Stomach (tissue), 9 donors: Measurements from ENCODE around the gene LGR4. TPM values are rescaled to one million over a fixed set of nuclear protein-coding genes. Genes with fewer than 3 reads are reported as not detected.

ENCODE experiments used
- DNase-seq, 2 donors: peaks; one replicate each; pipeline versions ENCODE4 v3.0.0 to v3.0.0-alpha.2; 2013 to 2019
- H3K27ac ChIP-seq, 5 donors: fragments of 200-600 bp in 4 of 5; sonication (generic) in 4 of 5; one replicate each; pipeline ENCODE4 v1.5.1; 2013 to 2019; ENCODE audit warnings: mild to moderate bottlenecking in 1 of 5, moderate library complexity in 1 of 5
- H3K27me3 ChIP-seq, 3 donors: fragments of 200-600 bp; sonication (generic); one replicate each; pipeline ENCODE4 v1.5.1; 2017 to 2019; ENCODE audit warnings: mixed run types in 1 of 3
- H3K36me3 ChIP-seq, 4 donors: fragments of 200-600 bp; sonication (generic); 1 replicate in 3 of 4; 2 replicates in 1 of 4; pipeline ENCODE4 v1.5.1; 2016 to 2019
- H3K4me1 ChIP-seq, 4 donors: fragments of 200-600 bp; sonication (generic); one replicate each; pipeline ENCODE4 v1.5.1; 2016 to 2019
- H3K4me3 ChIP-seq, 4 donors: fragments of 200-600 bp; sonication (generic) in 3 of 4; one replicate each; pipeline ENCODE4 v1.5.1; 2016 to 2019; ENCODE audit warnings: mild to moderate bottlenecking in 1 of 4
- H3K9me3 ChIP-seq, 4 donors: fragments of 200-600 bp; sonication (generic); one replicate each; pipeline ENCODE4 v1.5.1; 2016 to 2019
- EP300 ChIP-seq: sonication (generic); formaldehyde crosslinking; IDR thresholded peaks from one replicate; pipeline ENCODE4 v1.6.1; 2017; ENCODE audit warnings: antibody characterized with exemption
- POLR2A ChIP-seq, 4 donors: fragments of 450-650 bp; IDR thresholded peaks; one replicate each; pipeline ENCODE4 v1.6.1; 2016; ENCODE audit warnings: antibody characterized with exemption in 4 of 4, control low read depth in 2 of 4, mild to moderate bottlenecking in 1 of 4, moderate library complexity in 1 of 4
- POLR2AphosphoS5 ChIP-seq, 3 donors: sonication (generic); formaldehyde crosslinking; IDR thresholded peaks; one replicate each; pipeline ENCODE4 v1.6.1; 2016; ENCODE audit warnings: antibody characterized with exemption in 3 of 3
- WGBS, 5 donors: extraction: QIAGEN DNeasy Blood & Tissue Kit in 3 of 5; methylation state at CpG; one replicate each; pipeline versions ENCODE4 v1.1.5 to v1.1.7; 2013 to 2018; 5-methylcytosine and 5-hydroxymethylcytosine counted together
- intact Hi-C: fragments of 100-400 bp; cut with DNase I; formaldehyde crosslinking; loops from one replicate; pipeline ENCODE4 v1.15.1; 2023; ENCODE audit warnings: low total_unique reads
- polyA plus RNA-seq, 3 donors: library from polyadenylated mRNA; stranded (reverse); fragments of 200-250 nt; gene quantifications; one replicate each; pipeline ENCODE4 v1.2.3, GENCODE V29; 2013
- total RNA-seq, 5 donors: library from RNA; depleted of rRNA; stranded (reverse); fragments of >200 nt; gene quantifications; one replicate each; pipeline versions ENCODE4 v1.1.0 to v1.2.3, GENCODE V29; 2014 to 2016
- TF ChIP-seq, protein P1 (sequence below), 7 experiments: fragments of 450-650 bp in 4 of 7; fragments of 200-600 bp in 3 of 7; sonication (generic) in 3 of 7; IDR thresholded peaks; one replicate each; pipeline ENCODE4 v1.5.1; 2016 to 2019; ENCODE audit warnings: antibody characterized with exemption in 7 of 7, control low read depth in 2 of 7, mild to moderate bottlenecking in 1 of 7
- donor health status: healthy with polysubstance abuse.
- donor health status: Bipolar disorder and iron deficiency.
- donor health status: healthy.

The LGR4 gene
- total and polyA plus RNA-seq, 8 donors, result 5.6 to 236 (median 31.3) TPM

DNA sequence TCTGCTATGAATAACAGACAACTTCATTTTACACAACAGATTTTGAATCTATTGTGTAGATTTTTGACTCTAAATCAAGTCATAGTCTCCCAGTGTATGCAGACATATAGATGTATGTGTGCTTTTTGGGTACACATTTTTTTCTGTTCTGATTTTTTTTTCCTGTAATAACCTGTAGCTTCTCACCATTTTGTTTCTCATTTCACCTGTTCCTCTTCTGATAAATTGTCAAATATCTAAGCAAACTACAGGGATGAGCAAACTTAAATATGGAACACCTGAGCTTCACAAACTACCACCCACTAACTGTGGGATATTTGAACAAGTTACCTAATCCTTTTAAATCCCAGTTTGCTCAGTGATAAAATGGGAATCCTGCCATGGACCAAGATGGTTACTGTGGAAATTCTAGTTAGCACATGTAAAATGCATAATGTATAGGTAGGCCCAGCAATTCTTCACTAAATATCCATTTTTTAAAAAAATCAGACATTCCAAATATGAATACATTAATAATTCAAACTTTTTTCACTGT is 15.7 kb downstream of the LGR4 start:
- Histone ChIP-seq H3K27ac (peak overlapping the region in 2 of 5 donors; percentile 20 to 24), H3K27me3 (no peaks in the 10 kb centered on the region), H3K36me3 (no peaks in the 10 kb centered on the region), H3K9me3 (no peaks in the 10 kb centered on the region), H3K4me3 (no peak overlapping the region), H3K4me1 (peaks cover 11 to 65% (median 41%) of the 10 kb centered on the region in 4 donors)
- intact Hi-C loops, result no loop called here
- DNase-seq, result no peak
- TF ChIP-seq, protein P1, sequence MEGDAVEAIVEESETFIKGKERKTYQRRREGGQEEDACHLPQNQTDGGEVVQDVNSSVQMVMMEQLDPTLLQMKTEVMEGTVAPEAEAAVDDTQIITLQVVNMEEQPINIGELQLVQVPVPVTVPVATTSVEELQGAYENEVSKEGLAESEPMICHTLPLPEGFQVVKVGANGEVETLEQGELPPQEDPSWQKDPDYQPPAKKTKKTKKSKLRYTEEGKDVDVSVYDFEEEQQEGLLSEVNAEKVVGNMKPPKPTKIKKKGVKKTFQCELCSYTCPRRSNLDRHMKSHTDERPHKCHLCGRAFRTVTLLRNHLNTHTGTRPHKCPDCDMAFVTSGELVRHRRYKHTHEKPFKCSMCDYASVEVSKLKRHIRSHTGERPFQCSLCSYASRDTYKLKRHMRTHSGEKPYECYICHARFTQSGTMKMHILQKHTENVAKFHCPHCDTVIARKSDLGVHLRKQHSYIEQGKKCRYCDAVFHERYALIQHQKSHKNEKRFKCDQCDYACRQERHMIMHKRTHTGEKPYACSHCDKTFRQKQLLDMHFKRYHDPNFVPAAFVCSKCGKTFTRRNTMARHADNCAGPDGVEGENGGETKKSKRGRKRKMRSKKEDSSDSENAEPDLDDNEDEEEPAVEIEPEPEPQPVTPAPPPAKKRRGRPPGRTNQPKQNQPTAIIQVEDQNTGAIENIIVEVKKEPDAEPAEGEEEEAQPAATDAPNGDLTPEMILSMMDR (IDR thresholded peaks at IDR 0.05), result no peak
- TF ChIP-seq POLR2A (IDR thresholded peaks at IDR 0.05), result no peak
- no peak for TF ChIP-seq EP300
- TF ChIP-seq POLR2AphosphoS5 (IDR thresholded peaks at IDR 0.05), result no peak

DNA sequence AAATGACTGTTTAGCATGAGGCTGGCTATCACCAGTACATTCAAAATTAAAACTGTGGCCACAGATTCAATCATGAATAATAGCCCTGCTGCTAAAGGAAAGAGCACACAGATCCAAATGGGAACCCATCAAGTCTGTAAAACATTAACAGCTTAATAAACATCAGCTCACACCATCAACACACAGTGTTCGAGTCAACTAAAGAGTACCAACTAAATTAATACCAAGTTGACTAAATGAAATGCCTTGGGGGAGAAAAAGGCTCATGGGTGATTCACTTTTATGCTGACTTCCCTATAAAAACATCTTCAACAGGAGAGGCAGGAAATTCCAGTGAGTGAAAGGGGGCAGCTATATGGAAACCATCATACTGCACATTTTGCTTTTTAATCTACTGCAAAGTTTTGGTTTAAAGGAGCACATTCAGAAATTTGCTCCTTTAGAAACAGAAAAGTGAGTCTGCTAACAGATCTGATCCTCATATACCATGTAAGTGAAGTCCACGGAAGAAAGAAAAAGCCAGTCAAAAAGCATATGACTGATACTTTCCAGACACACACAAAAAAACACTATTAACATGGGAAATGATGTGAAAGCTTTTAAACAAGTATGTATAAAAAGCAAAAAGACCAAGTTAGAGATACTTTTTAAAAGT is 16.3 kb downstream of the LGR4 start:
- Histone ChIP-seq H3K9me3 (no peaks in the 10 kb centered on the region), H3K27ac (peak overlapping the region in 2 of 5 donors; percentile 20 to 24), H3K4me1 (peaks cover 11 to 69% (median 44%) of the 10 kb centered on the region in 4 donors), H3K36me3 (no peaks in the 10 kb centered on the region), H3K4me3 (no peak overlapping the region), H3K27me3 (no peaks in the 10 kb centered on the region)
- peak in 1 of 2 donors; percentile 50 for DNase-seq
- intact Hi-C loops, result no loop called here
- TF ChIP-seq EP300, result no peak
- no peak for TF ChIP-seq POLR2A (IDR thresholded peaks at IDR 0.05)
- WGBS, 5 donors, result 30 to 43% (median 33%) methylated on average over 2 of the region's 2 CpGs

DNA sequence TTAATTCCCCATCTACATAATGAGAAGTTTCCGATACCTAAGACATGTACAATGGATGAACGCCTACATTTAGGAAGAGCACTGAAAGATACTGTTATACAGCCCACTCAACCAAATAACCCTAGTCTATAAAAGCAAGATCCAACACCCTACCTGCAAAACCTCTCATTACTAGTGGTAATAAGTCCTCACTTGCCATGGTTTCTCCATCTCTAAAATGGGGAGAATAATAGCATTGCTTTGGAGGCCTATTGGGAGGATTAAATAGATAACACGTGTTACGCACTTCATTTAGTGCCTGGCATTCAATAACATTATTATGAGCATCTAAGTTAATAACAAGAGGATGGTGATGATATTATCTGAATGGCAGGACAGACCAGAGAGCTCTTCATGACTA is 16.9 kb downstream of the LGR4 start:
- intact Hi-C loops, result no loop called here
- H3K27me3 ChIP-seq, result no peaks in the 10 kb centered on the region
- no peaks in the 10 kb centered on the region for H3K36me3 ChIP-seq
- no peak overlapping the region for H3K4me3 ChIP-seq
- no peaks in the 10 kb centered on the region for H3K9me3 ChIP-seq
- no peak for DNase-seq
- no peak for TF ChIP-seq POLR2A (IDR thresholded peaks at IDR 0.05)
- TF ChIP-seq POLR2AphosphoS5 (IDR thresholded peaks at IDR 0.05), result no peak
- no peak for TF ChIP-seq EP300
- TF ChIP-seq, protein P1 (IDR thresholded peaks at IDR 0.05), result no peak
- peaks cover 11 to 66% (median 47%) of the 10 kb centered on the region in 4 donors for H3K4me1 ChIP-seq
- 82 to 91% (median 87%) methylated on average over 4 of the region's 4 CpGs for WGBS, 5 donors
- H3K27ac ChIP-seq, result peak overlapping the region in 2 of 5 donors; percentile 20 to 24

DNA sequence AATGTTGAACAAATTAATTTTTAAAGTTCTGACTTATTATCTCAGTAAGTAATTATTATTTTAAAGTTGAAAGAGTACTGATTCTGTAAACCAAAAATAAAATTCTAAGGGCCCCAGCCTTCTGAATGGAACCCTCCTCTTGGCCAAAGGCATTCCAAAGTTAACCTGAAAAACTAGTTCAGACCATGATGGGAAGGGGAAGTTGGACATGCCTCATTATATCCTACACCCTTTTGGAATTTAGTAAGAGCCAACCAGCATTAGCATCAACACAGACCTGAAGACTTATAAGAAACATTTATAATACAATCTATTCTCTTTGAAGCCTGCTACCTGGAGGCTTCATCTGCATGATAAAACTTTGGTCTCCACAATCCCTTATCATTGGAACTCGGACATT is 18.9 kb downstream of the LGR4 start:
- intact Hi-C loops, result no loop called here

More for the DNA sequence above, 18.9 kb downstream of the LGR4 start:
- Histone ChIP-seq H3K4me3 (no peak overlapping the region), H3K9me3 (no peaks in the 10 kb centered on the region), H3K27me3 (no peaks in the 10 kb centered on the region), H3K27ac (no peak overlapping the region), H3K36me3 (no peaks in the 10 kb centered on the region), H3K4me1 (peaks cover 11 to 67% (median 46%) of the 10 kb centered on the region in 4 donors)
- DNase-seq, result no peak
- TF ChIP-seq, protein P1 (IDR thresholded peaks at IDR 0.05), result no peak
- TF ChIP-seq EP300 (no peak), POLR2AphosphoS5 (IDR thresholded peaks at IDR 0.05) (no peak), POLR2A (IDR thresholded peaks at IDR 0.05) (no peak)
- WGBS, 5 donors, result 26 to 64% (median 35%) methylated on average over 1 of the region's 1 CpG
